ENCODE results near the gene ZBTB8A. TPM values are rescaled to one million over a fixed set of nuclear protein-coding genes. Genes with fewer than 3 reads are reported as not detected.

ZBTB8A gene
- total RNA-seq = 10.7 and 11.5 TPM in 2 replicates
- long read RNA-seq, full-length matches to known transcripts = 107 of 127 reads
- long read RNA-seq, partial matches to known transcripts = 4 of 127 reads
- long read RNA-seq, other reads (novel, unspliced or antisense) = 16 of 127 reads

DNA sequence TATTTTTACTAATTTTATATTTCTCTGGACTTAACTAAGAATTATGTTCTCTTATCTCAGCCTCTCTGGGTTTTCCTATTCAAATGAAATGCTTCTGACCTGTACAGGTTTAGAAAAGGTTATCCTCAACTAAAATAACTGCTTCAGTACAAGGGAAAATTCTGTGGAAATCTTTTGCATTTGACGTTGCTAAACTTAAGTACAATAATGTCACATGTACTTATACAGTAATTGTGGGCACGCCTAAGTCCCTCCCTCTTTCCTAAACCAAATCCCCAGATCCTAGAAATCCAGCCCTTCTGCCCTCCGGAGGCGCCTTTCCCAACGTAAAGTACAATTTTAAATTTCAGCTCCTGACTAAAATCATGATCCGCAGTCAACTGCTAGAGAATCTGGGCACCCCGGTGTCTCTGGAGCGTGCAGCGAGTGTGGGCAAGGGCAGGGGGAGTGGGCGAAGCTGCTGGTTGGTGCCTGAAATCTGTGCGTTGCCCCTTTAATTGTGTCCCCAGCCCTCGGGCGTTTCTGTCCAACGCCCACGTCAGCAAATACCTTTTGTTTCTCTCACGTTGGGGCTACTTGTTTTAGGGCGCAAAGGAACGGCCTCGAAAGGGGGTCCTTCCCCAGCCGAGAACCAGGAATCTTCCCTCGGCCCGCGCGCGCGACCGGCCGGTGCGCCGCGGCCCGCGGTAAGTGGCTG lies at the start of gene ZBTB8A:
TSS of gene ZBTB8A (plus strand) at position 541 of the 697 bp plus-strand sequence. CDS start 53,505 bp downstream, outside the sequence.
- H3K27ac Mint-ChIP-seq (ENCODE audit: unreplicated experiment) = peak within 1 kb of the TSS; percentile 92
- peak; percentile 84 for DNase-seq (ENCODE audit: extremely low spot score, unreplicated experiment)
- peaks cover 9% of the 10 kb centered on the region for H3K27me3 Mint-ChIP-seq (ENCODE audit: unreplicated experiment)
- peak within 1 kb of the TSS; percentile 83 for H3K4me3 Mint-ChIP-seq (ENCODE audit: unreplicated experiment)
- H3K4me1 Mint-ChIP-seq (ENCODE audit: unreplicated experiment) = peaks cover 21% of the 10 kb centered on the region
- no peak for TF ChIP-seq CTCF (IDR thresholded peaks at IDR 0.05)
- H3K36me3 Mint-ChIP-seq (ENCODE audit: unreplicated experiment) = no peaks in the 10 kb centered on the region
- no peaks in the 10 kb centered on the region for H3K9me3 Mint-ChIP-seq (ENCODE audit: unreplicated experiment)

DNA sequence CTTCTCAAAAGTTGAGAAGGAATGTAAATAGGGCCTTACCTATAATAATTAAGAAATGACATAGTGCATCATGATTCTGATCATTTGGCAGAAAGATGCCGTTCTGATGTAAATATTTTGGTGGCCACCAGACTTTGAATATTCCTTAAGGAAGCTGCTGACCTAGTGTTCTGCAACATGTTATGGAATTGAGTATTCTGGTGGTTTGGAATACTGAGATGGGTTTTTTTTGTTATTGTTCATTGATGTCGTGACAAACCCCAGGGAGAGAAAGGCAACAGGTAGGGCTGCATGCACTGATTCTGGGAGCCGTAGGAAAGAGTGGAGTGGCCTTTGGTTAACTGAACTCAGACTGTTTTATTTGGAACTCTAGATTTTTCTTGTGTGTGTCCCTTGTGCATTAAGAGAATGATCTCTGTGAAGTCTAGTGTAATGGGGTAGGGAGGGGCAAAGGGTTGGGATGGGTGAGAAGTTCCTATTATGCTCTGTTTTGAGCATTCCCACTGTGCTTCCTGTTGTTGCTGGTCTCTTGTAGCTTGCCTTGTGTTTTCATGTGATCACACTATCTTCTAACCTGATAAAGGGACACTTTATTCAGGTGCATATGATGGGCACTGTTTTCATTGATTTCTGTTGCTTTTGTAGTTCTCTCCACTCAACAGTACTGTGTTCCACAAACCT lies 49.3 kb upstream of the ZBTB8A start:
- H3K27ac Mint-ChIP-seq (ENCODE audit: unreplicated experiment) = no peak overlapping the region
- no peaks in the 10 kb centered on the region for H3K27me3 Mint-ChIP-seq (ENCODE audit: unreplicated experiment)

GRCh38 chr1:32491386-32491785 lies 47.8 kb upstream of the ZBTB8A start:
- Mint-ChIP-seq H3K27me3 (ENCODE audit: unreplicated experiment) (no peaks in the 10 kb centered on the region), H3K4me3 (ENCODE audit: unreplicated experiment) (no peak overlapping the region), H3K4me1 (ENCODE audit: unreplicated experiment) (peaks cover 9% of the 10 kb centered on the region), H3K36me3 (ENCODE audit: unreplicated experiment) (no peaks in the 10 kb centered on the region), H3K27ac (ENCODE audit: unreplicated experiment) (no peak overlapping the region), H3K9me3 (ENCODE audit: unreplicated experiment) (no peaks in the 10 kb centered on the region)
- no peak for DNase-seq (ENCODE audit: extremely low spot score, unreplicated experiment)
- TF ChIP-seq CTCF (IDR thresholded peaks at IDR 0.05) = no peak

More for the DNA sequence above, 49.3 kb upstream of the ZBTB8A start:
- no peaks in the 10 kb centered on the region for H3K9me3 Mint-ChIP-seq (ENCODE audit: unreplicated experiment)
- DNase-seq (ENCODE audit: extremely low spot score, unreplicated experiment) = no peak
- no peak for TF ChIP-seq CTCF (IDR thresholded peaks at IDR 0.05)
- no peak overlapping the region for H3K4me3 Mint-ChIP-seq (ENCODE audit: unreplicated experiment)
- no peaks in the 10 kb centered on the region for H3K36me3 Mint-ChIP-seq (ENCODE audit: unreplicated experiment)
- peaks cover 3% of the 10 kb centered on the region for H3K4me1 Mint-ChIP-seq (ENCODE audit: unreplicated experiment)

DNA sequence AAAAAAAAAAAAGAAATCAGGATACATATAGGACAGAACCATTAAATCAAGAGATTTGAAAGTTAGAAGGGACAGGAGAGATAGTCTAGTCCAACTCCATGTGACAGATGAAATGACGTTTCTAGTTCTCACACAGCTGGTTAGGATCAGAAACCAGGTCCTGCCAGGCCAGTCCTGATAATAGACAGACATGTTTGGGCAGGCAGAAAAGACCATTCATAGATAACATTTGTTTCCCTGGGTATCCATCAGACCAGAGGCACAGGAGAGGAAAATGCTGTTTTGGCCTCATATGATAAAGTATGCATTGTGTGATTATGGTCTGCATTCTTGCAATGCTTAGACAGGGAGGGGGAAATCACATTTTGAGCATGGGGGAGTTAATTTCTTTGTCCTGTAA lies 45.0 kb upstream of the ZBTB8A start:
- no peaks in the 10 kb centered on the region for H3K9me3 Mint-ChIP-seq (ENCODE audit: unreplicated experiment)
- TF ChIP-seq CTCF (IDR thresholded peaks at IDR 0.05) = no peak
- H3K4me1 Mint-ChIP-seq (ENCODE audit: unreplicated experiment) = peaks cover 13% of the 10 kb centered on the region
- H3K4me3 Mint-ChIP-seq (ENCODE audit: unreplicated experiment) = no peak overlapping the region
- H3K27ac Mint-ChIP-seq (ENCODE audit: unreplicated experiment) = no peak overlapping the region
- no peaks in the 10 kb centered on the region for H3K27me3 Mint-ChIP-seq (ENCODE audit: unreplicated experiment)
- no peak for DNase-seq (ENCODE audit: extremely low spot score, unreplicated experiment)
- H3K36me3 Mint-ChIP-seq (ENCODE audit: unreplicated experiment) = no peaks in the 10 kb centered on the region

DNA sequence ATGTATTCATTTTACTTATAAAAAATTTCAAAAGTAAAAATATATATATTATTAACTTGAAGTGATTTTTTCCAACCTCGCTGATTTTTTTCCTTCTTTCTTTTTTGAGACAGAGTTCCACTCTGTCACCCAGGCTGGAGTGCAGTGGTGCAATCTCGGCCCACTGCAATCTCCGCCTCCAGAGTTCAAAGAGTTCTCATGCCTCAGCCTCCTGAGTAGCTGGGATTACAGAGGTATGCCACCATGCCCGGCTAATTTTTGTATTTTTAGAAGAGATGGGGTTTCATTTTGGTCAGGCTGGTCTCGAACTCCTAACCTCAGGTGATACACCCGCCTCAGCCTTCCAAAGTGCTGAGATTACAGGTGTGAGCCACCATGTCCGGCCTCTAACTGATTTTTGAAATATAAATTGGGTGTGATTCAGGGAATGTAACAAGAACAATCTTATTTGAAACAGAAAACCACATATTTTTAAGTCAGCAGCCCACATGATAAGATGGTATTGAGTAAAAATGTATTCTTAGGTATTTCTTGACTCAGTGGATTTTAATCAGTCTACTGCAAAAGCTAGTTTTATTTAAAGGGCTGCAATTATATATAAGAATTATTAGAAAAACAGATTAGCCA lies 44.4 kb upstream of the ZBTB8A start:
- H3K27ac Mint-ChIP-seq (ENCODE audit: unreplicated experiment) = no peak overlapping the region
- no peaks in the 10 kb centered on the region for H3K36me3 Mint-ChIP-seq (ENCODE audit: unreplicated experiment)
- no peak overlapping the region for H3K4me3 Mint-ChIP-seq (ENCODE audit: unreplicated experiment)
- TF ChIP-seq CTCF (IDR thresholded peaks at IDR 0.05) = no peak
- peaks cover 16% of the 10 kb centered on the region for H3K4me1 Mint-ChIP-seq (ENCODE audit: unreplicated experiment)
- no peaks in the 10 kb centered on the region for H3K9me3 Mint-ChIP-seq (ENCODE audit: unreplicated experiment)
- H3K27me3 Mint-ChIP-seq (ENCODE audit: unreplicated experiment) = no peaks in the 10 kb centered on the region
- no peak for DNase-seq (ENCODE audit: extremely low spot score, unreplicated experiment)
